Fibroblast of villous mesenchyme (primary cell): ENCODE data around the gene ABHD5. TPM values are rescaled to one million over a fixed set of nuclear protein-coding genes. Genes with fewer than 3 reads are reported as not detected.
"Not testable (repeated sequence)": the region's sequence is repeated elsewhere in the genome, so short reads cannot be mapped to it uniquely, and the experiment has no call there.

Source experiments
- DNase-seq: peaks from one replicate; pipeline ENCODE4 v3.0.0-alpha.2; 2010; ENCODE audit warnings: low read depth
- H3K4me3 ChIP-seq: 2 replicates; pipeline ENCODE4 v1.5.1; 2011; ENCODE audit warnings: low read depth, mild to moderate bottlenecking, low read length
- CTCF ChIP-seq: IDR thresholded peaks from 2 replicates; pipeline ENCODE4 v1.5.1; 2012; ENCODE audit warnings: low read depth, mild to moderate bottlenecking, low read length; ENCODE audit not compliant: insufficient read depth
- total RNA-seq: library from RNA; depleted of rRNA; stranded (reverse); fragments of >200 nt; gene quantifications from 2 replicates; pipeline ENCODE4 v1.2.3, GENCODE V29; 2012

The ABHD5 gene
- total RNA-seq, 1 donor, result 25.9 TPM

- H3K4me3 ChIP-seq, result no peak overlapping the region
- DNase-seq, result no peak
- TF ChIP-seq CTCF, result no peak
These were observed 40.4 kb upstream of the ABHD5 start for GRCh38 chr3:43650345-43650744.

GRCh38 chr3:43656390-43656789, 34.3 kb upstream of the ABHD5 start:
- H3K4me3 ChIP-seq, DNase-seq: not testable (repeated sequence)

- H3K4me3 ChIP-seq, result no peak overlapping the region
- no peak for DNase-seq
- no peak for TF ChIP-seq CTCF
These were observed 31.4 kb upstream of the ABHD5 start for GRCh38 chr3:43659250-43659880.

GRCh38 chr3:43661376-43661775, 29.4 kb upstream of the ABHD5 start:
- not testable (repeated sequence) for H3K4me3 ChIP-seq, DNase-seq

GRCh38 chr3:43665011-43665410, 25.7 kb upstream of the ABHD5 start:
- not testable (repeated sequence) for DNase-seq, H3K4me3 ChIP-seq

GRCh38 chr3:43670635-43671522, 19.9 kb upstream of the ABHD5 start:
- no peak overlapping the region for H3K4me3 ChIP-seq
- TF ChIP-seq CTCF, result no peak
- no peak for DNase-seq

GRCh38 chr3:43674345-43675085, 16.2 kb upstream of the ABHD5 start:
- DNase-seq, result no peak
- H3K4me3 ChIP-seq, result no peak overlapping the region
- no peak for TF ChIP-seq CTCF

- H3K4me3 ChIP-seq, result no peak overlapping the region
- no peak for DNase-seq
- no peak for TF ChIP-seq CTCF
These were observed 15.1 kb upstream of the ABHD5 start for GRCh38 chr3:43675593-43675992.
